Measurements from ENCODE around the gene PXN. TPM values are rescaled to one million over a fixed set of nuclear protein-coding genes. Genes with fewer than 3 reads are reported as not detected.

PXN gene
- total and polyA plus RNA-seq, 2 of the 13 experiments (the other 11 are each of a cell fraction or from before 2014, with no cell fraction given) = 13.6 to 14.2 TPM

GRCh38 chr12:120301962-120302815 lies 36.7 kb upstream of the PXN start, which contains the start of gene SIRT4 (continued):
- peak; percentile 76; the same call in 1 of the 2 replicates for TF ChIP-seq TBX3 (IDR thresholded peaks at IDR 0.05; ENCODE audit: borderline replicate concordance)
- no peak for TF ChIP-seq ZNF234 (CRISPR knock-in tag; conservative IDR thresholded peaks at IDR 0.05)
- no peak for TF ChIP-seq ZNF317 (CRISPR knock-in tag; IDR thresholded peaks at IDR 0.05)
- peak; percentile 51; the same call in 1 of the 2 replicates for TF ChIP-seq KMT2A (CRISPR knock-in tag; IDR thresholded peaks at IDR 0.05)
- TF ChIP-seq PBX2 (CRISPR knock-in tag; IDR thresholded peaks at IDR 0.05) = peak; percentile 63; the same call in 1 of the 2 replicates
- TF ChIP-seq ZSCAN9 (CRISPR knock-in tag; IDR thresholded peaks at IDR 0.05; ENCODE audit: borderline replicate concordance) = 0 out of 2 replicates have a peak, but pooled peaks have one; percentile 68
- TF ChIP-seq RBAK (CRISPR knock-in tag; IDR thresholded peaks at IDR 0.05) = no peak
- no peak for TF ChIP-seq FOXM1 (CRISPR knock-in tag; IDR thresholded peaks at IDR 0.05)
- TF ChIP-seq HOMEZ (CRISPR knock-in tag; IDR thresholded peaks at IDR 0.05; ENCODE audit: low read depth) = peak; percentile 16; the same call in 1 of the 2 replicates
- no peak for TF ChIP-seq SATB2 (CRISPR knock-in tag; IDR thresholded peaks at IDR 0.05)
- TF ChIP-seq ZNF205 (CRISPR knock-in tag; IDR thresholded peaks at IDR 0.05) = no peak
- TF ChIP-seq GABPA (IDR thresholded peaks at IDR 0.05; ENCODE audit: low read depth, low read length) = no peak
- peak; percentile 48 for TF ChIP-seq GABPA (CRISPR knock-in tag; IDR thresholded peaks at IDR 0.05; ENCODE audit: low read depth)
- TF ChIP-seq ZNF33B (CRISPR knock-in tag; IDR thresholded peaks at IDR 0.05) = no peak
- TF ChIP-seq HDAC1 (CRISPR knock-in tag; IDR thresholded peaks at IDR 0.05) = peak; percentile 76
- no peak for TF ChIP-seq SIX1 (CRISPR knock-in tag; IDR thresholded peaks at IDR 0.05; ENCODE audit: borderline replicate concordance)
- peak; percentile 49; the same call in 1 of the 2 replicates for TF ChIP-seq YEATS2 (CRISPR knock-in tag; IDR thresholded peaks at IDR 0.05; ENCODE audit: borderline replicate concordance)
- TF ChIP-seq TEAD3 (CRISPR knock-in tag; optimal IDR thresholded peaks at IDR 0.05; ENCODE audit: borderline replicate concordance) = peak; percentile 87
- TF ChIP-seq PATZ1 (CRISPR knock-in tag; IDR thresholded peaks at IDR 0.05) = no peak
- TF ChIP-seq FOXO4 (CRISPR knock-in tag; conservative IDR thresholded peaks at IDR 0.05) = no peak
- TF ChIP-seq CERS6 (CRISPR knock-in tag; IDR thresholded peaks at IDR 0.05) = no peak

Data from HepG2 (cell line).